22Rv1 (cell line): ENCODE results near the gene CNTN4.

ENCODE experiments used
- H3K27ac ChIP-seq: fragments of 450-650 bp; 2 replicates; pipeline ENCODE4 v1.5.1; 2017
- ZFX ChIP-seq: fragments of 450-650 bp; IDR thresholded peaks from 2 replicates; pipeline ENCODE4 v1.6.1; 2017; ENCODE audit warnings: antibody characterized with exemption, borderline replicate concordance
- TF ChIP-seq, protein P1 (sequence below): fragments of 450-650 bp; IDR thresholded peaks from 2 replicates; pipeline ENCODE4 v1.5.1; 2017; ENCODE audit warnings: mild to moderate bottlenecking

The CNTN4 gene

DNA sequence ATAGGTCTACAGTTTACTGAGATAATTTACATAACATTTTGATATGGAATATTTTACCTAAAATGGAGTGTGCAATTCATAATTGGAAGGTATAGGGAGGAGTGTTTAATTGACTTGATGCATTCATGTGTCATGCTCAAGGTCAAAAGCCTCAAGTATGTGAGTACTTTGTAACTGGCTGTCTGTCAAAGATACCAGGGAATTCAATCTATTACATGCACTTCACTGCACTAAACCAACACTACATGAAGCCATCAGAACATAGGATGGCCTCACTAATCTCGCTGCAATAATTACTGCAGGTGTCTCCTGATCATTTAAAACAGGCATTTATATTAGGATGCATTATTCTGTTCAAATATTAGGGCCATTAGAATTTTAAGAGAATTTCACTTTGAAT, 367.2 kb downstream of the CNTN4 start:
- H3K27ac ChIP-seq: no peak overlapping the region
- TF ChIP-seq, protein P1, sequence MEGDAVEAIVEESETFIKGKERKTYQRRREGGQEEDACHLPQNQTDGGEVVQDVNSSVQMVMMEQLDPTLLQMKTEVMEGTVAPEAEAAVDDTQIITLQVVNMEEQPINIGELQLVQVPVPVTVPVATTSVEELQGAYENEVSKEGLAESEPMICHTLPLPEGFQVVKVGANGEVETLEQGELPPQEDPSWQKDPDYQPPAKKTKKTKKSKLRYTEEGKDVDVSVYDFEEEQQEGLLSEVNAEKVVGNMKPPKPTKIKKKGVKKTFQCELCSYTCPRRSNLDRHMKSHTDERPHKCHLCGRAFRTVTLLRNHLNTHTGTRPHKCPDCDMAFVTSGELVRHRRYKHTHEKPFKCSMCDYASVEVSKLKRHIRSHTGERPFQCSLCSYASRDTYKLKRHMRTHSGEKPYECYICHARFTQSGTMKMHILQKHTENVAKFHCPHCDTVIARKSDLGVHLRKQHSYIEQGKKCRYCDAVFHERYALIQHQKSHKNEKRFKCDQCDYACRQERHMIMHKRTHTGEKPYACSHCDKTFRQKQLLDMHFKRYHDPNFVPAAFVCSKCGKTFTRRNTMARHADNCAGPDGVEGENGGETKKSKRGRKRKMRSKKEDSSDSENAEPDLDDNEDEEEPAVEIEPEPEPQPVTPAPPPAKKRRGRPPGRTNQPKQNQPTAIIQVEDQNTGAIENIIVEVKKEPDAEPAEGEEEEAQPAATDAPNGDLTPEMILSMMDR: no peak

DNA sequence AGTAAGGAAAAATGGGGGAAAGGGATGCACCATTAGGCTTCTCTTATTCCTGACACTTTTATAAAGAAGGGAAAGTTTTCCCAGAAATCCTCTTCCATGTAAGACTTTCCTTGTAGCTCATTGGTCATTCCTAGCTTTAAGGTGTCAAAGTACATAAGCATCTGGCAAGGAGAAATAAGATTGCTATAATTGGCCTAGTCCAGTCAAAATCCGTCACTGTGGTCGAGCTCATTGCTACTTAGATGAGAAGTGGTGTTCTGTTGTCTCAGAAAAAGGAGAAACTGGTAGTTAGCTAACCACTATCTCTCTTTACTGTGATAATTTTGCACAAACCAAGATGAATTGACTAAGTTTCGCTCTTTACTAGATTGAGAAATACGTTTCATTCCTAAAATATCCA, 370.1 kb downstream of the CNTN4 start:
- TF ChIP-seq, protein P1: no peak
- no peak for TF ChIP-seq ZFX
- no peak overlapping the region for H3K27ac ChIP-seq

DNA sequence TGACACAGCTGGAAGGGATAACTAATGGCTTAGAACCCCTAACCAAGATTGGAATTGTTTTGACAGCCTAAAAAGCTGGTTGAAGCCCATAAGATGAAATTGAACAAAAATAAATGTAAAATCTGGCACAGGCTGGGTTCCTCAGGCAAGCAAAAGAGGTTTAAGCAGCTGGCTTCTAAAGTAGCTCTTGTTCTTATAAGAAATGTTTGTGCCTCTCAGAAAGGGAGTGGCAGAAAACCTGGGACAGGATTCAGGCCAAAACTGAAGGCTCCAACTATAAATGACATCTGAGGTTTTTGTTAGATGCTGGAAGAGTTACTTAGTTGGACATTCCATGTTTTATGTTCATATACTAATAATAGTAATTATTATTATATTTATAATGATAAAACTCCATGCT, 378.3 kb downstream of the CNTN4 start:
- TF ChIP-seq, protein P1: no peak
- TF ChIP-seq ZFX: no peak
- H3K27ac ChIP-seq: no peak overlapping the region

DNA sequence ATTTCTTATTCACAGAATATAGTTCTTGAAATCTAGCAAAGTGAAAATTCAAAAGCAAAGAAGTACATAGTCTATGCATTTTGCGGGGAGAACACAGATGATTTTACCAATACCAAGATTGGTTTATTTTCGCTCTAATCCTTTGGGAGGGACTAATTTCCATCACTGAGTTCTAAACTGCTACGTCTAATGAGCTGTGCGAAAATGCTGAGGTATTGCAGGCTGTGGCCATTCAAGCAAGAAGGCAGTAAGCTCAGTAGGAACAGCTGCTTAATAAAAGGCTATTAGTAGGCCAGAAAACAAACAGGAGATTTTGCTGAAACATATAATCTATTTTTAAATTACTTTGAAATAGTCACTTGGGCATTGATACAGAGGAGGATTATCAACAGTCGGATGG, 379.0 kb downstream of the CNTN4 start:
- TF ChIP-seq, protein P1: no peak
- no peak for TF ChIP-seq ZFX
- no peak overlapping the region for H3K27ac ChIP-seq

DNA sequence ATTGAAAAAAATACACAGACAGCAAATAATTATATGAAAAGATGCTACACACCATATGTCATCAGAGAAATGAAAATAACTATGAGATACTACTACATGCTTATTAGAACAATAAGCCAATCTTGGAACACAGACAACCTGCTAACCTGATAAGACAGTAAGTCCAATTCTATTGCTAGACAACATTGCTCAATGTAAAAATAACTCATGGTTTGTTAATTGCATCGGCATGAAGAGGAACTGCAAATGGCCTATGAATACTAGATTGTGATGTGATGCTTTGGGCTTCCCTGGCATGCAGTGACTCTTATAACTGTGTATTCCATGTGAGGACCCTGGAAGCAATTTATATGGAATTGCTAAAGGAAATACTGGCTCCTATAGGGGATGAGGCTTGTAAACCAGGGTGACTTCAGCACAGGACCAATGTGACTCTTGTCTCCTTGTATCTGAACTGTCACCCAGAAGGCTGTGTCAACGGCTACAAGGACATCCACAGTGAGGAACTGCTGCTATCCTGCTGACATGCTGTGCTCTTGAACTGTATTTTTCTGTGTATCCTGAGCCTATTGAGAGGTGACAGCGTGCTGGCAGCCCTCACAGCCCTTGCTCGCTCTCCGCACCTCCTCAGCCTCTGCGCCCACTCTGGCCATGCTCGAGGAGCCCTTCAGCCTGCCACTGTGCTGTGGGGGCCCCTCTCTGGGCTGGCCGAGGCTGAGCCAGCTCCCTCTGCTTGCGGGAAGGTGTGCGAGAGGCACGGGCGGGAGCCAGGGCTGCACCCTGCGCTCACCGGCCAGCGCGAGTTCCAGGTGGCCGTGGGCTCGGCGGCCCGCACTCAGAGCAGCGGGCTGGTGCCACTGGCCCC, 385.7 kb downstream of the CNTN4 start:
- no peak for TF ChIP-seq ZFX
- TF ChIP-seq, protein P1: no peak
- H3K27ac ChIP-seq: no peak overlapping the region

DNA sequence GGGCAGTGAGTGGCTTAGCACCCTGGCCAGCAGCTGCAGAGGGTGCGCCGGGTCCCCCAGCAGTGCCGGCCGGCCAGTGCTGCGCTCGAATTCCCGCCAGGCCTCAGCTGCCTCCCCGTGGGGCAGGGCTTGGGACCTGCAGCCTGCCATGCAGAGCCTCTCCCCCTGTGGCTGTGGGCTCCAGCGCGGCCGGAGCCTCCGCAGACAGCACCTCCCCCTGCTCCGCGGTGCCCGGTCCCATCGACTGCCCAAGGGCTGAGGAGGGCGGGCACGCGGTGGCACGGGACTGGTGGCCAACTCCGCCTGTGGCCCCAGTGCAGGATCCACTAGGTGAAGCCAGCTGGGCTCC, 386.3 kb downstream of the CNTN4 start:
- no peak overlapping the region for H3K27ac ChIP-seq
- TF ChIP-seq, protein P1: no peak
- no peak for TF ChIP-seq ZFX

DNA sequence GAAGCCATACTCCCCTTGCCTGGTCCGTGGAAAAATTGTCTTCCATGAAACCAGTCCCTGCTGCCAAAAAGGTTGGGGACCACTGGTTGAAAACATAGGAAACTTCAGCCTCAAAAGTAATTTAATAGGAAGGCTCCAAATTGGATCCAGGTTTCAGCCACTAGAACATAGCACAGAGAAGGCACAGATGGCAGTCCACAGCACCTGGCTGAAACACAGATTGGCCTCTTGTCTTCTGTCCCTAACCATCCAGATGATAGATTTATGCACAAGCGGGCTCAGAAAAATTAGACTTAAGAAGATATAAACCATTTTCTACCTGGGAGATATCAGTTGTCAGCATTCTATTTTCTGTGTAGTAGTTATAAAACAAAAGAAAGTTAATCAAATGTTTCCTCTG, 397.1 kb downstream of the CNTN4 start:
- H3K27ac ChIP-seq: no peak overlapping the region
- TF ChIP-seq, protein P1: no peak
- TF ChIP-seq ZFX: no peak
